SHP77 treated with DMSO at 0.1 percent for 48 hours (cell line): ENCODE measurements around the gene MGAT3.
A peak's percentile ranks its signal among the peaks of the same experiment; 100 is the strongest.

Source experiments
- DNase-seq: peaks from one replicate; lab custom pipeline; 2025; lab: John Stamatoyannopoulos, UW

MGAT3 gene

GRCh38 chr22:39471381-39472141 lies 14.7 kb downstream of the MGAT3 start:
- DNase-seq: no peak

DNA sequence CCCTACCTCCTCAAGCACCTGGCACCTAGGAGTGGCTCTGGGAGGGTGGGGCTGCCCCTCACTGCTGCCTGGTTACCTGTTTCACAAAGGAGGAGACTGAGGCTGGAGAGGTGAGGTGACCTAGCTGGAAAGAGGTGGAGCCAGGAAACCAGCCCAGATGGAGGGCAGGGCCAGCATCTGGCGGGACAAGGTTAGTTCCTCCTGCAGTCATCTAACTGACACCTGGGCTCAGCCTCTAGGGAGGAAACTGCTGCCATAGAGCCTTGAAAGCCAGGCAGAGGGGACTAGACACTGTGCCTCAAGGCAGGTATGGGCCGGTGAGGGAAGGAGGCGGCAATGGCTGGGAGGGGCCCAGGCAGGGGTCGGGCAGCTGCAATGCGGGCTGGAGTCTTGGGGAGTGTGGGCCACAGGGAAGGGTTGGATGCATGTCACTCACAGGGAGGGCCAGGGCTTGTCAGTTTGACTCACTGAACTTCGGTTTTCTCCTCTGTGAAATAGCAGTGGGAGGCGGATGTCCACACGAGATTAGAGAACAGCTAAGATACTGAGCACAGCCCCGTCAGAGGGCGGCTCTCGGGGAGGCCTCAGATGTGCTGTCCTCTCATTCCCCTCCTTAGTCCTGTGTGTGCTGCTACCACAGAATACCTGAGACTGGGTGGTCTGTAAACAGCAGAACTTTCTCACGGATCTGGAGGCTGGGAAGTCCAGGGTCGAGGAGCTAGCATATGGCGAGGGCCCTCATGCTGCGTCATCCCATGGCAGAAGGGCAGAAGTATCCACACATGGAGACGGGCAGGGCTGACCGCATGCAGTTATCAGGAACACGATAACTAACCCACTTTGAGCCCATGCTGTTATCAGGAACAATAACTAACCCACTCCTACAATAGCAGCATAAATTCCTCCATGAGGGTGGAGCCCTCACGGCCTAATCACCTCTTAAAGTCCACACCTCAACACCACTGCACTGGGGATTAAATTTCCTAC lies 16.1 kb downstream of the MGAT3 start:
- DNase-seq: no peak

- no peak for DNase-seq
Observed at GRCh38 chr22:39473851-39474250, 17.0 kb downstream of the MGAT3 start.

- no peak for DNase-seq
Observed at GRCh38 chr22:39474351-39475111, 17.7 kb downstream of the MGAT3 start.

DNA sequence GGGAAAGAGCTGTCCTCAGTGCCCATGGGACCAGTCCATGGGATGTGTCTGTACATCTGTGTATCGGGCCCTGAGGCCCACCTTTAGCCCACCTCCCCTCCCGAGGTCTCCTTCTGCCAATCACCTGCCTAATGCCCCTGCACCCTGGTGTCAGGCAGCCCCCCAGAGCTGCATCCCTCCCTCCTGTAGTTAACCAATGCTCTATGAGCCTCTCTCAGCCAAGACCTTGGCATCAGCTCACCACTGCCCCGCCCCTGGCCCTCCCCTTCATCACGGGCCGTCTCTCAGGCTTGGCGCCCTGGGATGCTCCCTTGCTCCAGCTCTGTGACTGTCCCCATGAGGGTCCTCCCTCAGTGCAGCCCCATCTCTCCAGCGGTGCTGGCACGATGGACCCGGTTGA lies 18.5 kb downstream of the MGAT3 start:
- no peak for DNase-seq

- DNase-seq: no peak
Observed at GRCh38 chr22:39475902-39476301, 19.1 kb downstream of the MGAT3 start.

DNA sequence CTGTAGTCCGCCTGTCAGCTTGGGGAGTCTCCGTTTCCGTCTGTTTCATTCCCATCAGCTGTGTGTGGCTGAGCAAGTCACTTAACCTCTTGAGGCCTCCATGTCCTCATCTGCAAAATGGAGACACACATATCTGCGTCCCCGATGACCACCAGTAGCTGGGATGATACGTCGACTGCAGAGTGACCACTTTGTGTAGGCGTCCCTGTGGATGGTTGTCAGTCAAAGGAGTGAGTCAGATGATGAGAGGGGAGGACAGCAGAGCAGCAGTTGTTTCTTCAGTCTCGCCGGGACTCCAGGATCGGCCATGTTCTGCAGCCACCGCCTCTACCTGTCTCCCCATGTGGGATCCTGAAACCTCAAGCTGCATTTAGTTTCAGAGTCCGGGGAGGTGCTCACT lies 19.9 kb downstream of the MGAT3 start:
- DNase-seq: no peak

- no peak for DNase-seq
Observed at GRCh38 chr22:39477542-39477941, 20.7 kb downstream of the MGAT3 start.

GRCh38 chr22:39478441-39478850 lies 21.6 kb downstream of the MGAT3 start:
- no peak for DNase-seq

GRCh38 chr22:39479254-39479653 lies 22.4 kb downstream of the MGAT3 start:
- DNase-seq: no peak

DNA sequence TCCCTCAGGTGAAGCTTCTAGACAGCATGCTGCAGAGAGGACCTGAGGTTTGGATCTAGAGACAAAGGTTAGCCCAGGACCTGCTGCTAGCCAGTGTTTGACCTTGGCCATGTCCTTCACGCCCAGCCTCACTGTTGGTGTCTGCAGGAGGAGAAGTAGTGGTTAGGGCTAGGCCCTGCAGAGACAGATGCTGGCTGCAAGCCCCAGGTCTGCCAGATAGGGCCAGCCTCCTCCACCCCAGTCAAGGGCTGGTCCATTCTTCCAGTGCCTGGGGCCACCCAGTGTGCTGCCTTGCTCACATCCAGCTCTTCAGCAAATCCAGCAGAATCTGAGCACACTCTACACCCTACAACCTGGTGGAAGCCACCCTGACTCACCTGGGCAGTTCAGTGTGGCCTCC lies 23.7 kb downstream of the MGAT3 start:
- DNase-seq: no peak

GRCh38 chr22:39481054-39481453 lies 24.2 kb downstream of the MGAT3 start:
- DNase-seq: no peak

GRCh38 chr22:39481595-39481994 lies 24.8 kb downstream of the MGAT3 start:
- no peak for DNase-seq

DNA sequence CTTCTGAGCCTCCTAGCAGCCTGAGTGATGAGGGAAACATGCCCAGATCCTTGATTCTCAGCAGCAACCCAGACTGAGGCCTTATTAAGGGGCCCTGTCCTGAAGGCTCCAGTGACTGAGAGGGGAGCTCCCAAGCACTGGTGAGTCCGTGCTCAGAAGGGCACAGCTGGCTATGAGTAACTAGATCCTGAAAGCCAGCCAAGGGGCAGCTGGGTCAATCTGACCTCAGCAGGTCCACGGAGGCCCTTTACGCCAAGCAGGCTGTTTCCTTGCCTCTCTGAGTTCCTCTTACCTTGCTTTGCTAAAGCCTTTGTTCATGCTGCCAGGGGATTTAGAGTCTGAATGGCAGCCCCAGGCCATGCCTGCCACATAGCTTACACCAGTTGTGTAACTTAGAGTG lies 26.0 kb downstream of the MGAT3 start:
- no peak for DNase-seq

DNA sequence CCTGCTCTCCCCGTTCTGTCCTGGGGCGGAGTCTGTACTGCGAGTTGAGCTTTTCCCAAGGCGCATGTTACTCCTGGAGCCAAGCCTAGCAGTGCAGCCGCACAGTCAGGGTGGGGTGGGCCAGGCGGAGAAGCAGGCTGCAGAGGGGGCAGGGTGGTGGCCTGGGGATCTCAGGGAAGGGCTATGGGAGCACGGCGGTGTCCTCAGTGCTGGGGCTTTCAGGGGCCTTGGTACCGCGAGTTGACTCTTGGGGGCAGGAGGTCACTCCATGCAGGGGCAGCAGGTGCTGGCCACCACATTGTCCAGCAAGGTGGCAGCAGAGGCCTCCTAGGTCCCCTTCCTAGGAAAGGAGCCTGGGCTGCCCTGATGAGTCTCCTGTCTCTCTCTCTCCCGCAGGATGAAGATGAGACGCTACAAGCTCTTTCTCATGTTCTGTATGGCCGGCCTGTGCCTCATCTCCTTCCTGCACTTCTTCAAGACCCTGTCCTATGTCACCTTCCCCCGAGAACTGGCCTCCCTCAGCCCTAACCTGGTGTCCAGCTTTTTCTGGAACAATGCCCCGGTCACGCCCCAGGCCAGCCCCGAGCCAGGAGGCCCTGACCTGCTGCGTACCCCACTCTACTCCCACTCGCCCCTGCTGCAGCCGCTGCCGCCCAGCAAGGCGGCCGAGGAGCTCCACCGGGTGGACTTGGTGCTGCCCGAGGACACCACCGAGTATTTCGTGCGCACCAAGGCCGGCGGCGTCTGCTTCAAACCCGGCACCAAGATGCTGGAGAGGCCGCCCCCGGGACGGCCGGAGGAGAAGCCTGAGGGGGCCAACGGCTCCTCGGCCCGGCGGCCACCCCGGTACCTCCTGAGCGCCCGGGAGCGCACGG lies 30.4 kb downstream of the MGAT3 start:
- no peak for DNase-seq

GRCh38 chr22:39487826-39488520 lies 31.2 kb downstream of the MGAT3 start:
- no peak for DNase-seq

DNA sequence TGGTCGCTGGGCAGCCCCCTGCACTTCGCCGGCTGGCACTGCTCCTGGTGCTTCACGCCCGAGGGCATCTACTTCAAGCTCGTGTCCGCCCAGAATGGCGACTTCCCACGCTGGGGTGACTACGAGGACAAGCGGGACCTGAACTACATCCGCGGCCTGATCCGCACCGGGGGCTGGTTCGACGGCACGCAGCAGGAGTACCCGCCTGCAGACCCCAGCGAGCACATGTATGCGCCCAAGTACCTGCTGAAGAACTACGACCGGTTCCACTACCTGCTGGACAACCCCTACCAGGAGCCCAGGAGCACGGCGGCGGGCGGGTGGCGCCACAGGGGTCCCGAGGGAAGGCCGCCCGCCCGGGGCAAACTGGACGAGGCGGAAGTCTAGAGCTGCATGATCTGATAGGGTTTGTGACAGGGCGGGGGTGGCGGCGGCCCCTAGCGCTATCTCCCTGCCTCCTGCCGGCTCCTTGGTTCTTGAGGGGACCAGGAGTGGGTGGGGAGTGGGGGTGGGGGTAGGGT lies 31.8 kb downstream of the MGAT3 start:
- DNase-seq: no peak

- DNase-seq: no peak
Observed at GRCh38 chr22:39489094-39490068, 32.6 kb downstream of the MGAT3 start.

GRCh38 chr22:39490135-39490798 lies 33.5 kb downstream of the MGAT3 start:
- peak; percentile 57 for DNase-seq
